ACHN (cell line): ENCODE measurements around the gene NFIX.

Experiments used
- DNase-seq: peaks from one replicate; pipeline ENCODE4 v3.0.0-alpha.2; 2015
- in situ Hi-C: cut with HindIII; loops from 2 replicates; pipeline ENCODE4 v1.10.0; 2017; ENCODE audit warnings: low sequenced_read_pairs, low pct_ligation_motif_present, low pct_unique_long_range_greater_than_20kb

Gene NFIX

GRCh38 chr19:13026462-13027370 lies 31.4 kb downstream of the NFIX start:
- in situ Hi-C loops, result no loop called here
- peak; percentile 38 for DNase-seq

DNA sequence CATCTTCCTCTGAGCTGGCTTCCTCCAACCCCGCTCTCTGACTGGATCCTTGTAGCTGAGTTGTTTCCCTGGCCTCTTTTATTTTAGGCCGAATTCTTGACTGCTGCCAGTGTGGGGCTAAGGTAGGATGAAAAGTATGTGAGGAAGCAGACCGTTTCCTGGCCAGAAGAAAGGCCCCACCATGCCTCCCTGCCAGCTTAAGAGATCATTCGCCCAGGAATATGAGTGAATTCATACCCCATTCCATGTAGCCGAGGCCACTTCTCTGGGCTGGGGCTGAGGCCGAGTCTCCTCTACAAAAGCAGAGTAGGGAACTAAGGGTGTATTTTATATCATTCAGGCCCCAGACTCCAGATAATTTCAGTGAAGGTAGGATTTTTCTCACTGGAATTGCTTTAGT lies 32.3 kb downstream of the NFIX start:
- DNase-seq, result no peak
- in situ Hi-C loops, result no loop called here

- DNase-seq, result no peak
- in situ Hi-C loops, result no loop called here
These were observed 32.8 kb downstream of the NFIX start for GRCh38 chr19:13028027-13028426.

DNA sequence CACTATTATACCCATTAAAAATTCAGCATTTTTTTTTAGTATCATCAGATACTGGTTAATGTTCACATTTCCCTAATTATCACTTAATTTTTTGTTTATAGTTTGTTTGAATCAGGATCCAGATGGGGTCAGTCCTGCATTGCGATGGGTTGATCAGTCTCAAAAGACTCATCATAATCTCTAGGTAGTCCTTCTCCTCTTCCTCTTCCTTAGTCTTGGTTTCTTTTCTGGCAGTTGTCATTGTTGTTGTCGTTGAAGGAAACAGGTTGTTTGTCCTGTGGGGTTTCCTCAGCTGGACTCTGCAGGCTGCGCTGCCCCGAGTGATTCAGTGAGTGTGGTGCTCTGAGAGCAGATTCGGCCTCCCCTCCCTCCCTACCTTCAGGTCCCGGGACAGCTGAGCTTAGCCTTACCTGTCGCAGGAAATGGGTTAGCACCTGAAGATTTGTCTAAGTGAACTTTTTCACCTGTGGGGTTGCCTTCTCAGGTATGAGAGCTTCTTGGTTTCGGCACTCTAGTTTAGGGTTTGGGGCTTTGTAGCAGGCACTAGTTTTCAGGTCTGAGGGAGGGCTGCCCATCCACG lies 34.1 kb downstream of the NFIX start:
- no peak for DNase-seq
- in situ Hi-C loops, result no loop called here

DNA sequence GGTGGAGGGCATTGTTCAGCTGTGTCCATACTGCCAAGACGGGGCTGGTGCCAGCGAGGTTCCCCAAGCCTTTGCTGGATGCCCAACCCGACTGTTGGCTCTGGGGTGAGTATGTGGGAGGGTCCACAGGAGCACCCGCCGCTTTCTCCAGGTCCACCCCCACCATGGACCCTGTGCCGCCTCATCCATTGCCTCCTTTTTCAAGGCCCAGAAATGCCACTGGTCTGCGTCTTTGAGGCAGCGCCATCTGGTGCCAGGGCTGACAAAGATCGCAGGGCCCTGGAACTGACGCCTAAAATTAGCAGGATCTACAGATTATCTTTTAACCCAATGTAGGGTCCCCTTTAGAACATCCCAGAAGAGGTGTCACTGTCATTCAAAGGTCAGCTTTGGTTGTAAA lies 34.6 kb downstream of the NFIX start:
- in situ Hi-C loops, result no loop called here
- peak; percentile 33 for DNase-seq

DNA sequence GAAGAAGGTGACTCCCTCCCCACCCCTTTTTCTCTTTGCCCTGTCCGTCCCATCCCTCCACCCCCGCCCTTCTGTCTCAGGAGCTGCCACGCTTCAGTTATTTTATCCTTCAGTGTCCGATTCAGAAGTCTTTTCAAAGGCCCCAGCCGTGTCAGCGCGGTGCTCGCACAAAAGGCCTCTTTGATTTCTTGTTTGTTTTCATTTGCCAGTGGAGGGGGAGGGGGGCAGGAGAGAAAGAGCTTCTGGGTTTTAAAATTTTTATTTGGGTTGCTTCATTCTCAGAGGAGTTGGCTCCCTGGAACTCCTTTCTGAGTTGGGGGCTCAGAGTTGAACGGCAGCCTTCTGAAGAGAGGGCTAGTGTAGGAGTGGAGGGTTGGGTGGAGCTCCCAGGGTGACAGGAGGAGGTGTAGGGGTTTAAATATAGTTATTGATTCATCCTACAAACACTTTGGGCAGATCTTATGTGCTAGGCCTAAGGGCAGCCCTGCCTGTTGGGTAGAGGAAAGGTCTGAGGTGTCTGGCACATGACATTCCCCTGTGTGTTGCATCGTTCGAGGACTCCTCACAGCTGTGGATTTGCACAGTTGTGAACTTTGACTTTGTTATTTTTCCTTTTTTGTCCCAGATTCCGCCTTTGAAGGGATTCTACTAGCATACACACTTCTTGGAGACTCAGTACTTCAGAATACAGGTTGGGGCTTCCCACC lies 36.8 kb downstream of the NFIX start:
- in situ Hi-C loops, result no loop called here
- DNase-seq, result no peak

DNA sequence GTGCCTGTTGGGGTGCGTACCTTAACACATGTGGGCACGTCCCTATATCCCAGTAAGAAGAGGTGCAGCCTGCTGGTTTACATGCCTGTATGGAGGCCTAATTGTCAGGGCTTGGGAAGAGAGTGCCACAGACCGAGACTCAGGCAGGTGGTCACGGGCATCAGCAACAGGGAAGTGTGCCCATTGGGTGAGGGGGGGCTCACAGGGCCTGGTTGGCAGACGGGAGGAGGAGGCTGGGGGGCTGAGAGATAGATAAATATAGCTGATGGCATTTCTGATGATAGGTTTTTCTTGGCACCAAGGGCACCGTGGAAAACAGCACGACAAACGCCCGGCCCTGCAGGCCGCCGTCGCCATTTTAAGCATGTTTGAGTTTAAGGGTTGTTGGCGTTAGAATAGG lies 37.6 kb downstream of the NFIX start:
- no peak for DNase-seq
- in situ Hi-C loops, result no loop called here

- DNase-seq, result peak; percentile 49
- in situ Hi-C loops, result no loop called here
These were observed 38.0 kb downstream of the NFIX start for GRCh38 chr19:13033244-13033643.

GRCh38 chr19:13033819-13034611 lies 38.7 kb downstream of the NFIX start:
- in situ Hi-C loops, result no loop called here
- DNase-seq, result peak; percentile 57

GRCh38 chr19:13034636-13035035 lies 39.4 kb downstream of the NFIX start:
- in situ Hi-C loops, result no loop called here
- no peak for DNase-seq

GRCh38 chr19:13035820-13036365 lies 40.6 kb downstream of the NFIX start:
- in situ Hi-C loops, result no loop called here
- DNase-seq, result no peak

GRCh38 chr19:13036366-13036976 lies 41.2 kb downstream of the NFIX start:
- in situ Hi-C loops, result no loop called here
- DNase-seq, result peak; percentile 69

DNA sequence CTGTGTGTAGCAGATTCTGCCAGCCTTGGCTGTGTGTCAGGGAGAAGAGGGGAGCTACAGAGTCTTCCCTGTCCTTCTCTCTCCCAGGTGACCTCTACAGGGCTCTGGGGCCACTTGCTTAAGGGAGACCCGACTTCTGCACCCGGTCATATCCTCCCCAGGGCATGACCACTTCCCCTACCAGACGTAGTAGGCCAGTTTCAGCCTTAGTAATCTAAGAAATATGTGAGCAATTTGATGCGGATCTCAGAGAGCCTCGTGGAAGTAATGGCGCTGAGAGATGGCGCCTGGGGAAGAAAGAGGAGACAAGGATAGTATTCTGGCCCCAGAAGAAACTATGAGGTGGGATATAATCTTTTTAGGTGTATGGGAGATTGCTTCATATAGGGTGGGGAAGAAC lies 41.9 kb downstream of the NFIX start:
- peak; percentile 86 for DNase-seq
- in situ Hi-C loops, result no loop called here

DNA sequence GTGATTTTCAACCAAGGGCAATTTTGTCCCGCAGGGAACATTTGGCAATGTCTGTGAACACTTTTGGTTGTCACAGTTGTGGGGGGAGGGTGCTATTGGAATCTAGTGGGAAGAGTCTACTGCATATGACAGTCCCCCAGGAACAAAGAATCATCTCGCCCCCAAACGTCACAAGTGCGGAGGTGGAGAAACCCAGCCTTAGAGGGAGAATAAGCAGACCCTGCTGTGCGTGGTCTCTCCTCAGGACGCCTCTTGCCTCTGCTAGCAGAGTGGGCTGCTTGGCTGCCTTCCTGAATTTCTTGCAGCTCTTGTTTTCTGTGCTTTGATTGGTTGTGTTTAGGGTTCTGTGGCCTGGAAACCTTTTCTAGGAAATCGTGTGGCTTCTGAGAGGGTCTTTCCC lies 42.5 kb downstream of the NFIX start:
- in situ Hi-C loops, result no loop called here
- DNase-seq, result no peak

DNA sequence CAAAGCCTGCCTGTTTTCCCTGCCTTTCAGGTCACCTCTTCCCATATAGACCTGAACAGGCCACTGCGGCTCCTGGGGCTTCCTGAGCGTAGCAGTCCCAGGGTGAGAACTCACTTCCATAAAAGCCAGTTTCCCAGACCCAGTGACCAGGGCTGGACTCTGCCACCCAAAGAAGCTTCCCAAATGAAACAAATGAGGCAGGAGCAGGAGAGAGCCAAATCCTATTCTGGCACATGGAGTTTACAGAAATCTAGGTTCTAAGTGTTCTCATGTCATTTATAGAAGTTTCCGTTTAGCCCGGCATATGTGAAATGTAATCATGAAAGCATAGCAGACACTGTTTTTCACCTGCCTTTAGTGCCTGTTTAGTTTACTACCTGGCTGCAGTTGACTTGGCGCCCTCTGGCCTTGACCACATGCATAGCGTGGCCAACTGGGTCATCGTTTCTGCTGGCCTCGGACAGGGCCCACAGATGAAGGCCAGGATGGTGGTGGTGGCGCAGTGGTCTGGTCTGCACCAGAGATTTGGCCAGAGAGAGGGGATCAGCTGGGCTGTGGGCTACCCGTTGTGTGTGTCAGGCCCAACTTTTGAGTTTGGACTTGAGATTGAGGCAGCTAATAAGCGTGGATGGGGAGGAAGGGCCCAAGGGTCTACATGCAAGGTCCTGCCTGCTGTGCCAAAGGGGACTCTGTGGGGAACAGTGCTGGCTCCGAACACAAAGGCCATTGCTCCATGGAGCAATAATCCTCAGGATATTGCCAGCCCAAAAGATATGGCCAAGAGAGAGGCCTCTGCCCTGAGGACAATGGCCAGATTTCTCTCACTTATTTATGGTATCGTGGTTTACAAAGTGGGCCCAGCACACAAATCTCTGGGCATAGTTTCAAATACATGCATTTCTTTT lies 43.3 kb downstream of the NFIX start:
- no peak for DNase-seq
- in situ Hi-C loops, result no loop called here

DNA sequence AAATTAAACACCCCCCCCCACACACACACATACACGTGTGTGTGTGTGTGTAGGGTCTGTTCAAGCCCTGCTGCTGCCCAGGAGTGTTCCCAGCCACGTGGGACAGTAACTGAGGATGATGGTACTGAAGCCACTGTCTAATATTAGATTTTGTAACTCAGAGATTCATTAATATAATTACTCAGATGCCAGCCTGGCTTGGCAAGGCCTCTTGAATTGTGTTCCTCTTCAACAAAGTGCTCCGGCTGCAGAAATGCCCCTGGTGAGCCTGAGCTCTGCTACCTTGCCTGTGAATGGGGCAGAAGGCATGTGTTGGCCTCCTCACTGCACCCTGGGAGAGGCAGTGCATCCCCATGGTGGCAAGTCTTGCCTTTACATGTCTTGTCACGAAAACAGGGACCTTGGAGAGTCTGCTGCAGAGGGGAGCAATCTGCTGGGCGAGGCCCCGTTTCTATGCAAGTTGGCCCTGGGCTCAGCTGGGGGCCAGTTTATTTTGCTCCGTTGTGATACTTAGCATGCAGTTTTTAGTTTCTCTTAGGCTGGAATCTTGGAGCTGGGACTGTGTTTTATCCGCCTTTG lies 44.0 kb downstream of the NFIX start:
- in situ Hi-C loops, result no loop called here

More for the DNA sequence above, 44.0 kb downstream of the NFIX start:
- no peak for DNase-seq
